Smooth muscle cell of the brain vasculature (primary cell): Measurements from ENCODE around the gene TRIM29.

Experiments
- DNase-seq: peaks from one replicate; pipeline ENCODE4 v3.0.0-alpha.2; 2012; ENCODE audit warnings: low read depth, low spot score

Gene TRIM29

DNA sequence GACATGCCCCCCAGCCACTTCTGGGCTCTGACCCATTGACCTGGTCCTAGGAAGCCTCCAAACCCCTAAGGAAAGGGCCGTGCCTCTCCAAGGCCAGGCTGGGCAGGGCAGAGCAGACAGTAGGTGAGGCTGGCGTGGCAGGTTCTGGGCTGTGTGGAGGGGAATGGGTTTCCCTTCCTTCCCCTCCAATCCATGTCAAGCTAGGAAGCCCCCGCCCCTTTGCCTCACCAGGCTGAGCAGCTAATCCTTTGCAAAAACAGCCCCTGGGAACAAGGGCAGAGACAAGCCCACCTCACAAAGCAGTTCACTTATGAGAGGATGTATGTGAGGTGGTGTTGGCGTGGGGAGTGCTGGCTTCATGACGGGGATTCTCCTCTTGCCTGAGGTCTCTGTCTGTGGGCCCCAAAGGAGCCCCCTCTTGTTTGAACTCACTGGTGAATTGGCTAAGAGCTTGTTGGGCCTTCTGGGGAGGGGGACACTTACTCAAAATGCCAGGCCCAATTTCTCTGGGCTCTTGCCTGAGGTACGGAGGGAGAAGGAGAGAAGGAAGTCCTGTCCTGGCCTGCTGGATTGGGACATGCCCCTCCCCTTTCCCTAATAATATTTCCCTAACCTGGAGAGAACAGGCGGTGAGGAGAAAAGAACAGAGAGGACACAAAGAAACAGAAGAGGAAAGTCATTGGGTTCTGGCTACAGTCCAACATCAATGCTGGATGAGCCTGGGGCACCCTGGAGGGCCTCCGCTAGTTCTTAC is 1.6 kb upstream of the TRIM29 start:
- DNase-seq = no peak

DNA sequence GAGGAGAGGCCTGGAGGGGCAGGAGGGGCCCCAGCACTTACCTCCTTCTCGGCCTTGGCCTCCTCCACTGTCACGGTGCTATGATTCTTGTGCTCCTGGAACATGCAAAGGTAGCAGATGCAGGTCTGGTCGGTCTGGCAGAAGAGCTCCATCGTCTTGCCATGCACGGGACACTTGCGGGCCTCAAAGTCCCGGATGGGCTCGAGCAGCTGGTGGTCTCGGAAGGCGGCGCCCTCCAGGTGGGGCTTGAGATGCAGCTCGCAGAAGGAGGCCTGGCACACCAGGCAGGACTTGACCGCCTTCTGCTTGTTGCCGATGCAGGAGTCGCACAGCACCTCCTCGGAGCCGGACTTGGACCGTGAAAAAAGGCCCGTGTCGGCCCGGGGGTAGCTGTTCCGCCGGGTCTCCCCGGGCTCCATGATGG is 714 bp downstream of the TRIM29 start:
- no peak for DNase-seq

DNA sequence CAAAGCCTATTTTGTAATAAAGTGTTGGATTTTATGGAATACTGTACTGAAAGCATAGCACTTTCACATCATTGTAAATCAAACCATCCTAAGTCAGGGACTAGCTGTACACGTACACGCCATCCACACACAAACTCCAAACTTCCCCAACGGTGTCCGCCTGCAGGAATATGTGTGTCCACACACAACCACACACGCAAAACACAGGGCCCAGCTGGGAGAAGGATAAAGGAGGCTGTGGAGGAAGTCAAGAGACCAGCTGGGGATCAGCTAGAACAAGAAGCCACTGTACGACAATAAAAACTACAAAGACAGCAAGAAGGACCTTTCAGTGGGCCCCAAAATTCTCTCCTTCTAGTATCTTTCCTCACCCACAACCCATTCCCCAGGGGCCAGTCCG is 1.6 kb downstream of the TRIM29 start:
- DNase-seq = no peak

DNA sequence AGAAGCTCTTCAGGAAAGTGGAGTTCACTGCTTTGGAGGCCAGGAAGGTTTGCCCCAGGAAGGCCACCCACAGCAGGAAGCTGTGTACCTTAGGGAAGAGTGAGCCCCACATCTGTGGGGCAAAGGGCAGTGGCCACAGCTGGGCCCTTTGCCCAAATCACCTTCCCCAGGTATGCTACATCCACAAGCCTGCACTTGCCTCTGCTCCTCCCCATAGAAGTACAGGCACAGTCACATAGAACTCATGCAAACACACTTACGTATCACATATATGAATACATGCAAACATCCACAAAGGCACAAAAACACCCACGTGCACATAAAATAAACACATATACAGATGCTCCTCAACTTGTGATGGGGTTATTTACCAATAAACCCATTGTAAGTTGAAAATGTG is 2.1 kb downstream of the TRIM29 start:
- DNase-seq = no peak

DNA sequence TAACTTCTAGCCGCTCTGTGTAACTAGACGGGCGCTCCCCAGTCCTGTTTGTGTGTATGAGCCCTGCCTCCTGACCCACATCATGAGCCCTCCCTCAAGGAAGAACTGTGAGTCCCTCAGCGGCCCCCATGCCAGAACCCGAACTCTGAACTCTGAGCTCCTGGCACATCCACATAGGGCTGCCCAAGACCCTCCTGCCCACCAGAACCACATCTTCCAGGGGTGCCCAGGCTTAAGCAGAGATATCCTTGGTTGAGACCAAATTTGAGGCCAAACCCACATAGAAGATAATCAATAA is 3.0 kb downstream of the TRIM29 start:
- no peak for DNase-seq

DNA sequence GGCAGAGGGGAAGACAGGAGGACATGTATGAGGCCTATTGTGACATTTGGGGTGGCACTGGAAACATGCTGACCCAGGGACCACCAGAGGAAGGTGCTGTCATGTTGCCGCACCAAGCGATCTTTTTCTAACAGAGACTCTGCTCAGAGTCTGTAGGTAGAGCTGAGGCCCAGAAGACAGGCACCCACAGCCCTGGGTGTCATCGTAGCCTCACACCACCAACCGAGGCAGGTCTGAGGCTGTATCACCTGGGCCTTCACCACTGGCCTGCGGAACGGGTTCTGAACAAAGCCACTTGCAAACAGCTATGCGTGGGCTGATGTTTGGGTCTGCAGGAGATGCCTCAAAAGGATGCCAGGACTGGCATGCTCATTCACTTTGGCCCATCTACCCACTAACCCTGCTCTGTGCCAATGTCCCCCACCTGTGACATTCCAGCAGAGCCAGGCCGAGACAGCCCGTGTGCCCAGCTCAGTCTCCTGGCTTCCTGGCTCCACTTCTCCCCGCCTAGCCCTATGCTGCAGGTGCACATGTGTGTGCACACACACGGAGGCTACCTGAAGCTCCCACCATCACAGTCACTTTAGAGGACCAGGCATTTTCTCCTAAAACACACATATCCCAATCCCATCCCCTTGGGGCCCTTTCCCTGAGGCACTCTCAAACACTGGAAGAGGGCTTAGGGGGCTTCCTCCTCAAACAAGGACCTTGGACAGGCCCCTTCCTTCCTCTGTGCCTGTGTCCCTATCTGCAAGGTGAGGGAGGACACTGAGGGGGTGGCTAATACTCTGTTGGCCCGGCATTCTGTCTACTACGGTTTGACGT is 3.6 kb downstream of the TRIM29 start:
- DNase-seq = no peak

DNA sequence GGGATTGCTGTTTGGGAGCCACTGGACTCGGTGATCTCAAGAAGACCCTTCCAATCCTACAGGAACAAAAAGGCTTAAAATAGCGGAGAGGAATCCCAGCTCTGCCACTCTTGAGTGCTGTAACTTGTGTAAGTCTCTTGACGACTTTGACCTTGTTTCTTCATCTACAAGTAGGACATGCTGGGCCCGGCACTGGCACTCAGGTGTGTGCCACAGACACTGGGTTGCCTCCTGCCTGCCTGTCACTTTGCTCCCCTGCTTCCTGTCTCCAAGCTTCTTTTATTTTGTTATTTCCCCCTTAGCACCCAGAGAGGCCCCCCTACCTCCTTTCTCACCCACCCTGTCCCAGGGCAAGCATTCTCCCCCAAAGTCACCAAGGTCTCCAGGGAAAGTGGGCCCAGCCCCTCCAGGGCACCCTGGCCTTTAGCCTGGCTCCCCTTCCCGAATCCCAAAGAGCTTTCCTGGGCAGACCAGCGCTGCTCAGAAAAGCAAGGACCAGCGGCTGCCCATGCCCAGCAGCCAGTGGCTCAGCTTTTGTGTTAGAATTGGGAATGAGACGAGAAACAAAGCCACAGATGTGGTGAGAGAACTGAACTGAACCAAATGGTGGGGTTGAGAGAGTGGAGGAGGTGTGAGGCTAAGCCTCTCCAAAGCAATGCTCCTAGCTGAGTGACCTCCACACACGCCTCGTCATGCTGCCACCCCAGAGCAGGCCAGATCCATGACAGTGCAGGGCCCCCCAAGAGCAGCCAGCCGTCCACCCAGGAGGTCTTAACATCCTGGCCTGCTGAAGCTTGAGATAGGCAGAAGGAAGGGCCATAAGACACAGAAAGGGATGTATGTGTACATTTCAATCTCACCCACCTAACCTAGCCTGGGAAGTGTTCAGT is 4.5 kb downstream of the TRIM29 start:
- DNase-seq = no peak

DNA sequence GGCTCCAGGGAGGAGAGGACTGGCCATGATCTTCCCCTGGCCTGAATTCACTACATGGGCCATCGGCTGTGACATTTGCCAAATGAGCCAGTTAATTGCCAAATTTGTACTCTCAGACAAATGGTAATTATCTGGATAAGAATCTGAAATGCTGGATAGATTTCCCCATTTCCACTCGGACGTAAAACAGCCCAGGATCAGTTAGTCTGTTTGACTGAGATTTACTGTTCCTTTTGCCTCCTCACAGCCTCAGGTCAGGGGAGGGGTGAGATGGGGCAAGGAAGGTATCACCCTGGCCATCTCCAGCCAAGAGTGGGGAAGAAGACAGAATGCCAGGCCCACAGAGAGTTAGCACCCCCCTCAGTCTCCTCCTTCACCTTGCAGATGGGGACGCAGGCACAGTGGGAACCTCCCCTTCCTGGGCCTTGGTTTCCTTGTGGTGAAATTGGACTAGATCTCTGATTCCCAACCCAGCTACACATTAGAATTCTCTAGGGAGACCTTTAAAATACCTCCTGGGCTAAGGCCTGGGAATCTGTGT is 5.2 kb downstream of the TRIM29 start:
- no peak for DNase-seq

DNA sequence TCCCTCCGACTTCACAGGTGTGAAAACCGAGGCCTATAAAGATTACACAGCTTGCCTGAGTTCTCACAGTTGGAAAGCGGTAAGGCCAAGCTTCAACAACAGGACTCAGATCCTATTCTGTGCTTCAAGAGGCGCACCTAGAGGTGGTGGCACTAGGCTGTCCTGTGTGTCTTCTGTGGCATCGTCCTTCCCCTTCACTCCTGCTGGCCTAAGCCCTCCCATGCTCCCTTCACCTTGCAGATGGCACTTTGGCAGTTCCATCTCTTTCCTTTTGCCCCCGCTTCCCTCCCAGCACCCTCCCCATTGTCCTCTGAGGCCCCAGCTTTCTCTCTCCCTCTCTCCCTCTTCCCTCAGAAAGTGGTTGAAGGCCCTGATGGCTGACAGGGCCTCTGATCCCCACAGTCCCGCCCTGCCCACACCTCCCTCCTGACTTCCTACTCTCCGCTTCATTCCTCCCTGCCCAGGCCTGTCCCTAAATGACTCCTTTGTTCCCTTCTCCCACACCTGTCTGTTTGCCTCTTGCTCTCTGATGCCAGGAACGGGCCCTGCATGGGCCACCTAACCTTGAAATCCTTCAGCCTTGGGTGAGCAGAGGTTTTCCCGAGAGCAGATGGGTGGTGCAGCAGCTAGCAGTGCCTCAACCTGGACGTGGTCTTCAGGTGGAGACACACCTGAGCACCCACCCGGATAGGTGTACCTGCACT is 5.8 kb downstream of the TRIM29 start:
- DNase-seq = no peak

DNA sequence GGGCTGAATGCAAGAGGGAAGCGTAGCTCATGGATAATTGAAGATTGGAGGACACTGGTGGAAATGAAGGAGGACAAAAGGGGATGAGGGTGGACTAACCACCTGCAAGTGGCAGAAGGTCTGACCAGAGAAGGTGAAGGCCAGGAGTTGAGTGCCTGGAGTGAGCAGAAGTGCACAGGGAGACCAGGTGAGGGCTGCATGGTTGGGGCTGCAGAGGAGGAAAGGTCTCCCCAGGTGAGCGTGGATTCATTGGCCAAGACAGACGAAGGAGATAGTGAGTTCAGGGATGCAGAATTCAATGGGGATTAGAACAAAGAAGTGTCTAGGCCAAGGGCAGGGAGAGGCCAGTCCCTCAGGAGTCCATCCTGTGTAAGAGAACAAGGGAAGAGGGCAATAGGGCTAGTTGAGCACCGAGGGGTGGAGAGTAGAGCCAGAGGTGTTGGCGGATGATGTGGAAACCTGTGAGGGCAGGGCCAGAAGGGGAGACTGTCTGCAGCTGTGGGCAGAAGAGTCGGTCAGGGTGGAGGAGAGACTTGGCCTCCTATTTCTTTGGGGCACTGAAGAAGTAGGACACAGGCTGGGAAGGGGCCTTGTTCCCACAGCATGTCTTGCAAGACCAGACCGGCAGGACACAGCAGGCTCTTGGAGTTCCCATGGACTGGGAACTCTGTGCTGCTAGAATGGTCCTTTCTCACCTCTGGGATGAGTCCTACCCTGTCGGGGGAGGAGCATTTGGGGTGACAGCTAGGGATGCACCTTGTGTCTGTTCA is 6.7 kb downstream of the TRIM29 start:
- DNase-seq = no peak

DNA sequence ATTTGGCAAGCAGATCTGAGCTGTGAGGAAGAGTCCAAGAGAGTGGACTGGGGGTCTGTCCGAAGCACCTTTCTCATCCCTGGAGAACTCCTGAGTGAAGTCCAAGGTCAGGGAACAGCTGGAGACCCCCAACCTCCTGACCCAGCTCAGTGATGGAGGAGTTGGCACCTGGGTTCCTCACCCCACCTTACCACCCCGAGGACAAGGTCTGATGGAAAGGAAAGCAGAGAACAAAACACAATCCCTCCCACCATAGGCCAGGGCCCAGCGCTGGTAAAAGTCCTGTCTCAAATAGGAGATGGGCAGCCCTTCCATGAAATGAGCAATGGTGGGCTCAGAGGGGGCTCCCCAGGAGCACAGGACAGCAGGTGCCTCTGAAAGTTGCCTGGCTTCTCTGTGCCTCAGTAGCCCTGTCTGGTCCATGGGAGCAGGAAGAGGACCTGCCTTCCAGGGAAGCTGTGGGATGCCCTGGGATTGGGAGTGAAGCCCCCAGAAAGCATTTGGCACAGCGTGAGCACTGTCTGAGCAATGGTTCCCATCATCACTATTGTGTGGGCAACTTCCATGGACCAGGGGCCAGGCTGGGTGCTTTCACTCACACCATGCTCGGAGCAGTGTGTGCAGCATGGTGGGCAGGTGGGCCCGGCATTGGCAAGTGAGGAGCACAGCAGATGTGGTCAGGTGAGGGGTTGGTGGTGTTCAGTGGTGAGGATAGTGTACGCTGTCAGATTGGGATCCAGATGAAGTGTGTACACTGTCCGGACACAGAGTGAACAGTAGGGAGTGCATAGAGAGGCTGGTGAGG is 7.5 kb downstream of the TRIM29 start:
- DNase-seq = no peak

DNA sequence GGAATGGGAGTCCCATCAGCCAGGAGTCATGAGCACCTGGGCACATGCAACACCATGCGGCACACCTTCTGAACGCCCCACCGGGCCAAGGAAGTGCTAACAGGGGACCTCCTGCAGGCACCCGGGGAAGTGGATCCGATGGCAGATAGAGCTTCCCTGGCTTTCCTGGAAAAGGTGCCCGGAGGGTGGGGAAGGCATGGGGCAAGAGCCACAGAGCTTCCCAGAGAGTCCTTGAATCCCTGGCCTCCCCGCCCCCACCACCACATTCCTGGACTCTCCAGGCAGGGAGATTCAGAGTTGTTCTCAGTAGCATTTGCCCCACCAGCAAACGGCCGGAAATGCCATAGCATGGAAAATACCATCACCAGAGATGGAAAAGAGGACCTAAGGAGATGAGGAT is 8.3 kb downstream of the TRIM29 start:
- no peak for DNase-seq

DNA sequence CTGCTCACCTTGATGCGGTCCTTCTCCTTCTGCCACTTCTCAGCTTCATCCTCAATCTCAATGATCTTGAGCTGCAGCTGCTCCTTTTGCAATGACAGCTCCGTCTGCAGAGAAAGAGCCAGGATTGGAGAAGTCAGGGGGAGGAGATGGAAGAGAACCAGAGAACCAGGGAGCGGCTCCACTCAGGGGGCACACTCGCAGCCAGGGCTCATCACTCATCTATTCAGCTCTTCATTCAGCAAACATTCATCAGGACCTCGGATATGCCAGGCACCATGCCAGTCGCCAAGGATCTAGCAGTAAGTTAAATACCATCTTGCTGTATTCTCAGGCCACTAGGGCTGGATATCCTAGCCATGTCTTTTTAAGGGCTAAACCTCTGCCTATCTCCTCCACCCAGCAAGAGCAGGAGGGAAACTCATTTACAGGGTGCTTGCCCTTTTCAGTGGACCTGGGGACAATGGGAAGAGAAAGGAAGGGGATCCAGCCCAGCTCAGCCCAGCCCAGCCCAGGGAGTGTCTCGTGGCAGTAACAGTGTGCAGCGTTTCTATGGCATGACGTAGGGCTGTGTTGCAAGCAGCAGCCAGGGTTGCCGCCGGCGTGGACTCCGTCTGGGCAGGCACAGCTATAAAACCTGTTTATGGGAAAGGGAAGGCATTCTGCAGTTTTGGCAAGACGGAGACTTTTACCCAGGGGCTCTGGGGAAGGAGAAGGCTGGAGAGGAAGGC is 9.4 kb downstream of the TRIM29 start:
- no peak for DNase-seq

DNA sequence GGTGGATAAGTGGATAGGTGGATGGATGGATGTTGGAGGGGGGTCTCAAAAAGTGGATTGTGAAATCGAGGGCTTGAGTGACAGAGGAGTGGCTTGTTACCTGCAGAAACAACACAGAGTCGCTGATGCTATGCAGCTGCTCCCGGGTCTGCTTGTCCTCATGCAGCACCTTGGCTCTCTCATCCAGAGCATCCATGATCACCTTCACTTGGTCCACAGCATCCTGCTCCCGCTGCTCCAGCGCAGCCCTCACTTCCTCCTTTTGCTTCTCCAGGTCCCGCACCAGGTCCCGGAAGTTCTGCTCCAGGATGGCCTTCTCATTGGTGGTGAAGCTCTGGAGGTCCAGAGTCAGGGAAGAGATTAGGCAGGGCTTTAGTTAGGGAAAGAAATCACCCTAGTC is 10.7 kb downstream of the TRIM29 start:
- no peak for DNase-seq

DNA sequence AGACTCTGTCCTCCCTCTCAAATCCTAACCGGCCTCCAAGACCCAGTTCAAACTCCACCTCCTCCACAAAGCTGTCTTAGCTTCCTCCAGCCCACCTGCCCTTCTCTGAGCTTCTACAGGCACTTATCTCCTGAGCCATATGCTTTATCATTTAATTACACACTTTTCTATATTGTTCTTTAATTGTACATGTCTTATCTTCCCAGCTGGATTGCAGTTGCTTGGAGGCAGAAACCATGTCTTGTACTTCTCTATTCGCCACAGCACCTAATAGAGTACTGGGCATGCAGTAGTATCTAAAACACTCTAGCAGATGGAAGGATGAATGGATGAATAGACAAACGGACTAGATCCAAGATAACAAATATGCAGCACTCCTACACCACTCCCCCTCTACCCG is 11.3 kb downstream of the TRIM29 start:
- no peak for DNase-seq

DNA sequence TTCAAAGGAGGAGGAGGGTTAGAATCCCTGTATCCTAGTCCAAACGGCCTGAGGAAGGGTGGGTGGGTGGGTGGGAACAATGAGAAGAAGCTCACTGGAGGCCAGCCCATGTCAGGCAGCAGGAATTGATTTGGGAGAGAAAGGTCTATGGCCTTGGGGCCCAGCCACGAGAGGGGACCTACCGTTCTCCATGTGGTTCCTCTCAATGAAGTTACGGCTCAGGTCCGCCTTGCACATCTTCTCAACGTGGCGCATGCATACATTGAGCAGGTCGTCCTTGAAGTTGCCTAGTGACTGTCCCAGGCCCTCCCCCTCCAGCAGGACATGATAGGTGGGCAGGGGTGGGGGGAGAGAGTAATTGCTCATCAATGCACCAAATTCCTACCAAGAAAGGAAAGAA is 12.4 kb downstream of the TRIM29 start:
- DNase-seq = no peak

DNA sequence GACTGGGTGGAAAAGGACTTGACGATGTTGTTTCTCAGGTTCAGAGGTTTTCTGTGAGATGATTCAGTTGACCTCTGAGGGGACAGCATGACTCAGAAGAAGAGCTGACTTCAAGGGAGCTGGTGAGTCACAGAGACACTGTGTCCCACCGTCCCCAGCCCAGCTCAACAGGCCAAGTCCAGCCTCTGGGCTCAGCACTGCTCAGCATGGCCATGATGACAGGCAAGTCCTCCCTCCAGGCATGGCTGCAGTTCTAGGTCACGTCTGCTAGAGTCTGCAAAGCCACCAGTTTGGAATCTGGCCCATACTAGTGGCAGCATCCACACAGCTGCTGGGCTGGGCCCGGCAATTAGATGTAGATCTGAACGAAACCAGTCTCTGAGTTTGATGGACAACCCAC is 12.9 kb downstream of the TRIM29 start:
- no peak for DNase-seq

DNA sequence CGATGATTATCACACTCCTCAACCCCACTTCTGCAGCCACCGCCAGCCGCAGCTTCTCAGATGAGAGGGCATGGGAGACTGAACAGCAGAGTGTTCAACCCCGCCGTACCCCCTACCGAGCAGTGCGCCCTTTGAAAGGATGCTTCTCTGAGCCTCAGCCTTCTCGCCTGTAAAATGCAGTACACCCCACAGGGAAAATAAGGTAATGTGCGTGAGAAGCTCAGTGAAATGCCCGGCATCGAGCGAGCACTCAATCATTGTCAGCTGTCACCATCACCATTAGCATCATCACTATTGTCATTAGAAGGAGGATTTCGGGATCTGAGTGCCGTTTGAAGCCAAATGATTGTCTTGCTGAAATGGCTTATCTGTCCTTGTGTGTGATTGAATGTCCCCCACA is 13.6 kb downstream of the TRIM29 start:
- DNase-seq = no peak

DNA sequence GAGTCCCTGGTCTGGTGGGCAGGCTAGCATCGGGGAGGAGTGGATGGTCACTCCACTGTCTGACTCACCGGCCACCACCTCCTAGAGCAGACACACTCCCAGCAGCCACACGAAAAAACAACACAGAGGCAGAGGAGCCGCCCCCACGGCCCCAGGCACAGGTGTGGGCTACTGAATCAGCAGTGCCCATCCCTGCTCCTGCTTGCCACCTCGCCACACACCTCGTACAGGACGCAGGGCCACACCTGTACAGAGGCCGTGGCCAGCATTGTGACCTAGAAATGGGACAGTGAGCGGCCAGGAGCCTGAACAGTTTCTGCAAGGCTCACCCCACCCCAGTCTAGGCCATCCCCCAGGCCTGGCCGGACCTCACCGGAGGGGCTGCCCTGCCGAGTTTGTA is 14.0 kb downstream of the TRIM29 start:
- DNase-seq = no peak
